ENCODE data around the gene MOB3B. TPM values are rescaled to one million over a fixed set of nuclear protein-coding genes. Genes with fewer than 3 reads are reported as not detected.
"Not testable (repeated sequence)": the region's sequence is repeated elsewhere in the genome, so short reads cannot be mapped to it uniquely, and the experiment has no call there.

Gene MOB3B
- total RNA-seq, 1 donor from 2014 or later = 0.26 TPM

DNA sequence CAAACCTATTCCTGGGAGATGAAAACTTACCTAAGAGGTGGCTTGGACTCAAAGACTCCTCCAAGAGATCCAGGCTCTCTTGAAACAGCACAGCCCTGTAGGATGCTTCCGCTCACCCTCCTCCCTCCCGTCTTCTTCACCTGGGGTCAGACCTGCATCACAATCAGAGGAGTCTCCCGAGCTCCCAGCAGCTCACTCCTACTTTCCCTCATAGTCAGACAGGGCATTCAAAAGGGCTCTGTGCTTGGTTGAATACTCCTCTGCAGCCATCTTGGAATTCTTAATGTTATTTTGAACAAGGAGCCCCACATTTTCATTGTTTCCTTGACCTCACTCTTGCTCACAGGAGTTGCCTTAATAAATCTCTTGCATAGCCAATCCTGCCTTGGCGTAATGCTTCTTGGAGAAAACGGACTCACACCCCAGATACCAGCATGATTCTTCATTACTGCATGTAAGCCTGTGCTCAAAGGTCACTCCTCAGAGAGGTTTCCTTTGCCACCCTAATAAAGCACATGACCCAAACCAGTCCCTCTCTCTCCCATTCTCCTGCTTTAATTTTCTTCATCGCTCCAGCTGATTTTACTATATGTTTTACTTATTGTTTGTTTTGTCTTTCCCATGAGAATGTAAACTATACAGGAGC, 52.6 kb downstream of the MOB3B start:
- intact Hi-C loops (cut with micrococcal nuclease) = no loop called here
- H3K27me3 Mint-ChIP-seq (ENCODE audit: insufficient read depth) = no peaks in the 10 kb centered on the region
- H3K9me3 Mint-ChIP-seq = peaks cover 17% of the 10 kb centered on the region
- DNase-seq (ENCODE audit: low spot score) = no peak
- H3K27ac Mint-ChIP-seq = no peak overlapping the region
- no peaks in the 10 kb centered on the region for H3K36me3 Mint-ChIP-seq (ENCODE audit: low read depth)
- no peak overlapping the region for H3K4me3 Mint-ChIP-seq
- no peaks in the 10 kb centered on the region for H3K4me1 Mint-ChIP-seq (ENCODE audit: low read depth)

DNA sequence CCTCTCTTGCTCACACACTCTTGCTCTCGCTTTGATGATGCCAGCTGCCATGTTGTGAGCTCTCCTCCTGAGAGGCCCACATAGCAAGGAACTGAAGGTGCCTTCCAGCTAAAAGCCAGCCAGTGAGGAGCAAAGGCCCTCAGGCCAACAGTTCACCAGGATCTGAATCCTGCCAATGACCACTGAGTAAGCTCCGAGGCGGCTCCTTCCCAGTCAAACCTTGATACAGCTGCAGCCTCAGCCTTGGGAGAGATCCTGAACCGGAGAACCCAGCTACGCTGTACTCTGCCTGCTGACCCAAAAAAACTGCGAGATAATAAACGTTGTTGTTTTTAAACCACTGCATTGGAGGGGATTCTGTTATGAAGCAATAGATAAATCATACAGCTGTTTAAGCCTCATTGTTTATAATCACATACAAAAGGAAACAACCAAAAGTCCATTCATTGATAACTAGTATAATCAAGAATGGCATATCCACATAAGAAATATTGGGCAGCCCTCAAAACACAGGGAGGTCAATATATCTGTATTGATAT, 54.5 kb downstream of the MOB3B start:
- Mint-ChIP-seq H3K4me3 (no peak overlapping the region), H3K36me3 (ENCODE audit: low read depth) (no peaks in the 10 kb centered on the region), H3K4me1 (ENCODE audit: low read depth) (no peaks in the 10 kb centered on the region), H3K9me3 (peaks cover 17% of the 10 kb centered on the region), H3K27ac (no peak overlapping the region), H3K27me3 (ENCODE audit: insufficient read depth) (no peaks in the 10 kb centered on the region)
- intact Hi-C loops (cut with micrococcal nuclease) = no loop called here
- no peak for DNase-seq (ENCODE audit: low spot score)

DNA sequence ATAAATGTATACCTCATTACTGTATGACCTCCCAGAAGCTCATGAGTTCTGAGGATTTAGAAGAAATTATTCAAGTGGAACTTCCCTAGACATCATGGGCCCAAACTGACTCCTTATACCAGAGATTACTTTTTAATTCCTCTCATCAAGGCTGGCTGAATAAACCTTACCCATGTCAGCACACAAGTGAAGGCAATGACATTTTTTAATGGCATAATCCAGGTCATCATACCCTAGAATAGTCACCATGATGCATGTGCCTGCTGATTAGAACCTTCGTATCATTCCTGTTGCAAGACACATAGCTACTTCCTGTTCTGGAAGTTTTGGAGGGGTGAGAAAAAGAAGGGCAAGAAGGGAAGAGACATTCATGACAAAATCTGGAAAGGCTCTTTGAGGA, 55.3 kb downstream of the MOB3B start:
- intact Hi-C loops (cut with micrococcal nuclease) = no loop called here
- H3K27me3 Mint-ChIP-seq (ENCODE audit: insufficient read depth) = no peaks in the 10 kb centered on the region
- H3K27ac Mint-ChIP-seq = no peak overlapping the region
- H3K9me3 Mint-ChIP-seq = peaks cover 16% of the 10 kb centered on the region
- DNase-seq (ENCODE audit: low spot score) = no peak
- no peaks in the 10 kb centered on the region for H3K4me1 Mint-ChIP-seq (ENCODE audit: low read depth)
- H3K36me3 Mint-ChIP-seq (ENCODE audit: low read depth) = no peaks in the 10 kb centered on the region
- no peak overlapping the region for H3K4me3 Mint-ChIP-seq

DNA sequence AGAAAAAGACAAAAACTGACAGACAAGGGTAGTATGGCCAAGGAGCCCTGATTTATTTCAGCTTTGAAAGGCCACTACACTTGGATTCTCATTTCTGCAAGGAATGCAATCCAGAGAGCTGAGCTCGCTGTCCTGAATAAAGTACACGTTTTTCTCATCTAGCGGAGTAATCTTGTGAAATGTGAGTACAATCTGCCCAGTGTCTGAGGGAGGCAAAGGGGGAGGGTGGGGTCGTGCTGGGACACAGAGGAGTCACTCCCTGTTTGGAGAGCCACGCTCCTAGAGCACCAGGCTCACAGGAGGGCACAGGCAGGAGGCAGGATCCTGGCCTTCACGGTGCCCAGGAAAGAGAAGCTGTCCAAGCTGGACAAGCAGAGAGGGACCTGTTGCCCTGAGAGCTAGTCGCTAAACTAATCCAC, 56.5 kb downstream of the MOB3B start:
- Mint-ChIP-seq H3K36me3 (ENCODE audit: low read depth) (no peaks in the 10 kb centered on the region), H3K27me3 (ENCODE audit: insufficient read depth) (no peaks in the 10 kb centered on the region), H3K27ac (no peak overlapping the region), H3K4me3 (no peak overlapping the region), H3K4me1 (ENCODE audit: low read depth) (peaks cover 5% of the 10 kb centered on the region), H3K9me3 (peaks cover 6% of the 10 kb centered on the region)
- intact Hi-C loops (cut with micrococcal nuclease) = no loop called here
- no peak for DNase-seq (ENCODE audit: low spot score)

DNA sequence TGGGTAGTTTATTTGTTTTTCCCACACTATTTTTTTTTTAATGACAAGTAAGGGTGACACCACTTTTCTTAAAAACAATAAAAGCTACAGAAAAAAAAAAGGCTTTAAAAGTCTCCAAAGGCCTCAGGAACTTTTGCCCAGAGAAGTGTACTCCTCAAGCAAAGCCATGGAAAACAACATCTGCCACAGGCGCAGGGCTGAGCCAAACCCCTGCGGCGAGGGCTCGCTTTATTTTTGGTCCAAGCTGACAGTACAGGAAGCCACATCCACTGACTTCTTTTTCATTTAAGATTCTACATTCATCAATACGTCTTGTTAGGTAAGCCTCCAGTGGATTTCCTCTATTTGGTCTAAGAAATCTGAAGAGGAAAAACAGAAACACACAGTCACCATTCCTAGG, 57.4 kb downstream of the MOB3B start:
- Mint-ChIP-seq H3K4me3 (no peak overlapping the region), H3K4me1 (ENCODE audit: low read depth) (peaks cover 5% of the 10 kb centered on the region), H3K27ac (no peak overlapping the region), H3K27me3 (ENCODE audit: insufficient read depth) (no peaks in the 10 kb centered on the region), H3K9me3 (peaks cover 3% of the 10 kb centered on the region), H3K36me3 (ENCODE audit: low read depth) (no peaks in the 10 kb centered on the region)
- intact Hi-C loops (cut with micrococcal nuclease) = no loop called here
- DNase-seq (ENCODE audit: low spot score) = no peak

DNA sequence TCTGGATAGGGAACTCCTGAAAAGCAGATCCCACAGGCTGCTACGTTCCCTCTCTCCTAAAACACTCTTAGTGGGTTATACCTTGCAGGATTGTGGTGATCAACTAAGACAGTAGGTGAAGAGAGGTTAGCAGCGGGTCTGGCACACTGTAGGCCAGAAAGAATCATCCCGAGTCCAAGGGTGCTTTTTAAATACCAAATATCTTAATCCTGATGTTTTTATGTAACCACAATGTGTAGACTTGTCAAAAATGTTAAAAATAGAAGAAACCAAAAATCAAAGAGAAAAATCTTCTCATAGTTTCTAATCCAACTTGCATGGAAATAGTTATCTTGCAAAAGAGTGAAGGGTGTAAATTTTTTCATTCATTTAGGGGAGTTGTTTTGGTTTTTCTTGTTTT, 57.8 kb downstream of the MOB3B start:
- Mint-ChIP-seq H3K4me3 (no peak overlapping the region), H3K36me3 (ENCODE audit: low read depth) (no peaks in the 10 kb centered on the region), H3K9me3 (no peaks in the 10 kb centered on the region), H3K4me1 (ENCODE audit: low read depth) (peaks cover 5% of the 10 kb centered on the region), H3K27ac (no peak overlapping the region), H3K27me3 (ENCODE audit: insufficient read depth) (no peaks in the 10 kb centered on the region)
- intact Hi-C loops (cut with micrococcal nuclease) = no loop called here
- DNase-seq (ENCODE audit: low spot score) = no peak

DNA sequence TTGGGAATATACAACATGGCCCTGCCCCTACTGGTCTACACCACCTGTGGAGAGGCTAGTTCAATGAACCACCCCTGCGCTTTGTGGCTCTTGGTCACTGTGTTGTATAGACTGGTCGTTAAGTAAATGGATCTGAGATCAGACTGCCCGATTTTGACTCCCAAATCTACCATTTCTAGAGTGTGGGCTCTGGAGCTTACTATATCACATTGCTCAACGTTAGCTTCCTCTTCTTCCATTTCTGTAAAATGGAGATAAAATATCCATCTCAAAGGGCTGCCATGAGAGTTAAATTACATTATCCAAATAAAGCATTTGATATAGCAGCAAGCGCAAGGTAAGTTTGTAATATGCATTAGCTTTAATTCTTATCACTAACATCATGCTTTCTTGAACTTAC, 58.2 kb downstream of the MOB3B start:
- H3K27ac Mint-ChIP-seq = no peak overlapping the region
- no peaks in the 10 kb centered on the region for H3K27me3 Mint-ChIP-seq (ENCODE audit: insufficient read depth)
- H3K9me3 Mint-ChIP-seq = no peaks in the 10 kb centered on the region
- no peaks in the 10 kb centered on the region for H3K36me3 Mint-ChIP-seq (ENCODE audit: low read depth)
- no peak overlapping the region for H3K4me3 Mint-ChIP-seq
- no peak for DNase-seq (ENCODE audit: low spot score)
- intact Hi-C loops (cut with micrococcal nuclease) = no loop called here
- peaks cover 5% of the 10 kb centered on the region for H3K4me1 Mint-ChIP-seq (ENCODE audit: low read depth)

DNA sequence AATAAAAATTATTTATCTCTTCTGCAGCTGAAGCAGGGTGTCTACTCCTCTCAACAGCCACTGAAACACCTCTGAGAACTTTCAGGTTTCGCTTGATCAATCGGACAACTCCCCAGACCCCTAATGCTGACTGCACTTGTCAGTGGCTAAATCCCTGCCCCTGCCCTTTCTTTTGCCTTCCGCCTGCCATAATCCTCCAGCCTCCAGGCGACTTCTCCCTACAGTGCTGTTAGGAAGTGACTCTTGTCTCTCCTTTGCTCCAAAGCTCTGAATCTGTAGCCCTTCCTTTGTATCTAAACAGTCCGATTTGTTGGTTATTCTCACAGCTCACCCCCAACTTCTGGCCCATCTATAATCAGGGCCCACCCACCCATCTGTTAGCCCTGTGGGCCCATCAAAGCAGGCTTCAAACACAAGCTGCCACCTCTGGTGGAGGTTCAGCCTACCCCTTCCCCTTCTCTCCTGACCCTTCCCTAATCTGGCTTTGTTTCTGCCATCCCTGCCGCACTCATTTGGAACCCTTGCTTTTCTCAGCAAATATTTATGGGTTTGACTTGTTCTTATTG, 59.2 kb downstream of the MOB3B start:
- Mint-ChIP-seq H3K4me1 (ENCODE audit: low read depth) (peaks cover 5% of the 10 kb centered on the region), H3K9me3 (no peaks in the 10 kb centered on the region), H3K4me3 (no peak overlapping the region), H3K36me3 (ENCODE audit: low read depth) (no peaks in the 10 kb centered on the region), H3K27ac (no peak overlapping the region), H3K27me3 (ENCODE audit: insufficient read depth) (no peaks in the 10 kb centered on the region)
- no peak for DNase-seq (ENCODE audit: low spot score)
- intact Hi-C loops (cut with micrococcal nuclease) = no loop called here

DNA sequence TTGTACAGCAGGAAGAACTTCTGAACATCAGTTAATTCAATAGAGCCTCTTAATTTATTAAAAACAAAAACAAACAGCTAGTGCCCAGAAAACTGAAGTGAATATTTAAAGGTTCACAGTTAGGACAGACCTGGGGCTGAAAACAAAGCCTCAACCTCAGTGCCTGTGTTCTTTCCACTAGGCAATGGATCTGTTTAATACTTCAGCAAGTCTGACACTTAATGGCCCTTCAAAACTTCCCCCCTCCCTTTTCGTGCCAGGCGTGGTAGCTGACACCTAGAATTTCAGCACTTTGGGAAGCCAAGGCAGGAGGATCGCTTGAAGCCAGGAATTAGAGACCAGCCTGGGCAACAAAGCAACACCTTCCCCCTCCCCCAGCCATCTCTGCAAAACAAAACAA, 60.1 kb downstream of the MOB3B start:
- Mint-ChIP-seq H3K4me3 (no peak overlapping the region), H3K27ac (no peak overlapping the region), H3K9me3 (no peaks in the 10 kb centered on the region), H3K27me3 (ENCODE audit: insufficient read depth) (no peaks in the 10 kb centered on the region), H3K4me1 (ENCODE audit: low read depth) (peaks cover 5% of the 10 kb centered on the region), H3K36me3 (ENCODE audit: low read depth) (no peaks in the 10 kb centered on the region)
- intact Hi-C loops (cut with micrococcal nuclease) = no loop called here
- DNase-seq (ENCODE audit: low spot score) = no peak

DNA sequence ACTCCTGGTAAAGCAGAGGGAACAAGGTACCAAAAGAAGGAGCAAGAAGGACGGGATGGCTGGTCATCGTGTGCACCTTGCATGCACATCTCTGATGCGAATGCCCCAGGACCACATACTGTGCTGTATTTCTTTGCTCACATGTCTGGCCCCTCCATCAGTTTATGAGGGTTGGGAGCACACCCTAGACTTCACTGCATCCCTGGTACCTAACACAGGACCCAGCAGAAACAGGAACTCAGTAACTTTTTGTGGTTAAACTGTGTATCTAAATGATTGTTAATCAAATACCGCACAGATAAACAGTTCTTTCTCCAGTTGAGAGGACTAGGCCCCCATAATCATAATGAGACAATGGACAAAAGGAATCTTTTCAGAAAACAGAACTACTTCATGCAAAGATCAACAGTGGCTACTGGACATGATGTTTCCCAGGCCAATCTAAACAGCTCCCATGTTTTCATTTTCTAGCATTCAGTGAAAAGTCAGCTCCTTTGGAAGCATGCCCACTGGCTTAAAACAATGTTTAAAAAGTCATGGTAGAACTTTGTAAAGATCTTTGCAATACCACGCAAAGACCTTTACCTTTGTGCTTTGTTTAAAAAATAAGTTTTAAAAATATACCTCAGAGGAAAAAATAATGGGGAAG, 61.0 kb downstream of the MOB3B start:
- no peak for DNase-seq (ENCODE audit: low spot score)
- Mint-ChIP-seq H3K27ac (no peak overlapping the region), H3K9me3 (no peaks in the 10 kb centered on the region), H3K36me3 (ENCODE audit: low read depth) (no peaks in the 10 kb centered on the region), H3K4me3 (no peak overlapping the region), H3K4me1 (ENCODE audit: low read depth) (peaks cover 5% of the 10 kb centered on the region), H3K27me3 (ENCODE audit: insufficient read depth) (no peaks in the 10 kb centered on the region)
- intact Hi-C loops (cut with micrococcal nuclease) = no loop called here

DNA sequence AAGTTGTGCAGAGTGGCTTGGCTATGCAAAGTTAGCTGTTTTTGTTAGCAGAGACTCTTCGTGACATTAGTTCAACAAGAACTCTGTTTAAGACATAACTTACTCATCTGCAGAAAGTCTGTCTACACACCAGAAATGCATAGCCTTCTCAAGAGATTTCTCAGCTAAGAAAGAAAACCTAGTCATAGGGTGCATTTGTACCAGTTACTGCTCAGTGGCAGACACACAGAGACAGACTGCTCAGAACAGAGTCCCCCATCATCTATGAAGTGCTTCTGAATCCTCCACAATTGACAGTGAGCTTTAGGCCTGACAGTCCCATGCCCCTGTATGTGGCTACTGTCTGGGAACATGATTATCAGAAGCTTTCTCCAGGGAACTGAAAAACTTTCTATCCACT, 61.6 kb downstream of the MOB3B start:
- DNase-seq (ENCODE audit: low spot score) = no peak
- no peaks in the 10 kb centered on the region for H3K27me3 Mint-ChIP-seq (ENCODE audit: insufficient read depth)
- H3K4me1 Mint-ChIP-seq (ENCODE audit: low read depth) = peaks cover 5% of the 10 kb centered on the region
- H3K4me3 Mint-ChIP-seq = no peak overlapping the region
- no peaks in the 10 kb centered on the region for H3K9me3 Mint-ChIP-seq
- no peak overlapping the region for H3K27ac Mint-ChIP-seq
- intact Hi-C loops (cut with micrococcal nuclease) = no loop called here
- H3K36me3 Mint-ChIP-seq (ENCODE audit: low read depth) = no peaks in the 10 kb centered on the region

DNA sequence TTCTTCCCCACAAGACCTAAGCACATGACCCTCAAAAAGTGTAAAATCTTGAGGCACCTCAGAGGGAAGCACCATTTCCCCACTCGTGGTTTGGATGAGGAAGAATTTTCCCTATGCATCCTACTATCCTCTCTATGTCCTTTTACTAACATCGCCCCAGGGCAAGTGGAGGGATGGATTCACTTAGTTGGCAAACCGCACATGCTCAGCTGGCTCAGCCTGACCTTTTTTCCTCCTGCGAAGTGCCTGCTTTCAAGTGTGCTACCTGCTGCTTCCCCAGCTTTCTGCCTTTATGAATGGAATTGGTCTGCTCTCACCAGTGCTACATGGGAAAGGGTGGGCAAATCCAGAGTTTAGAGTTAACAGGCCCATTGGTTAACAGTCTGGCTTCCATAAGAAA, 62.1 kb downstream of the MOB3B start:
- H3K27me3 Mint-ChIP-seq (ENCODE audit: insufficient read depth) = no peaks in the 10 kb centered on the region
- H3K4me1 Mint-ChIP-seq (ENCODE audit: low read depth) = peaks cover 5% of the 10 kb centered on the region
- H3K4me3 Mint-ChIP-seq = no peak overlapping the region
- DNase-seq (ENCODE audit: low spot score) = no peak
- H3K9me3 Mint-ChIP-seq = no peaks in the 10 kb centered on the region
- H3K27ac Mint-ChIP-seq = no peak overlapping the region
- intact Hi-C loops (cut with micrococcal nuclease) = no loop called here
- no peaks in the 10 kb centered on the region for H3K36me3 Mint-ChIP-seq (ENCODE audit: low read depth)

DNA sequence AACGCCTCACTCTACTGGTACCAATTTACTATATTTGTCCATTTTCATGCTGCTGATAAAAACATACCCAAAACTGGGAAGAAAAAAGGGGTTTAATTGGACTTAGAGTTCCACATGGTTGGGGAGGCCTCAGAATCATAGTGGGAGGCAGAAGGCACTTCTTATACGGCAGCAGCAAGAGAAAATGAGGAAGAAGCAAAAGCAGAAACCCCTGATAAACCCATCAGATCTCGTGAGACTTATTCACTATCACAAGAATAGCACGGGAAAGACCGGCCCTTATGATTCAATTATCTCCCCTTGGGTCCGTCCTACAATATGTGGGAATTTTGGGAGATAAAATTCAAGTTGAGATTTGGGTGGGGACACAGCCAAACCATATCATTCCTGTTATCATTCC, 63.1 kb downstream of the MOB3B start:
- H3K36me3 Mint-ChIP-seq (ENCODE audit: low read depth); H3K9me3 Mint-ChIP-seq; H3K4me1 Mint-ChIP-seq (ENCODE audit: low read depth); intact Hi-C loops (cut with micrococcal nuclease); H3K4me3 Mint-ChIP-seq; H3K27ac Mint-ChIP-seq; H3K27me3 Mint-ChIP-seq (ENCODE audit: insufficient read depth); DNase-seq (ENCODE audit: low spot score): not testable (repeated sequence)

Data from activated T-helper 1 cell treated with anti-CD3 and anti-CD28 coated beads, Interleukin-12 subunit alpha, Interleukin-12 subunit beta, Interleukin-2, Interleukin-4 antibody, amounts not matched to agents 30 ng/mL and 10 ng/mL and 1 ng/mL, durations not matched to agents 14 hours and 24 hours and 36 hours (primary cell).